HG02759 (cell line): ENCODE results near the gene ASMTL.
"Not testable (repeated sequence)": the region's sequence is repeated elsewhere in the genome, so short reads cannot be mapped to it uniquely, and the experiment has no call there.

Experiments
- ATAC-seq: cut with Tn5 transposase; IDR thresholded peaks from one replicate; pipeline ENCODE4 v1.9.1; 2021; ENCODE audit warnings: mild to moderate bottlenecking, moderate library complexity; ENCODE audit not compliant: unreplicated experiment

Gene ASMTL

GRCh38 chrX:1390621-1391369 is 61.9 kb downstream of the ASMTL start:
- ATAC-seq: no peak

- ATAC-seq: no peak
Observed at GRCh38 chrX:1389993-1390285, 62.8 kb downstream of the ASMTL start.

DNA sequence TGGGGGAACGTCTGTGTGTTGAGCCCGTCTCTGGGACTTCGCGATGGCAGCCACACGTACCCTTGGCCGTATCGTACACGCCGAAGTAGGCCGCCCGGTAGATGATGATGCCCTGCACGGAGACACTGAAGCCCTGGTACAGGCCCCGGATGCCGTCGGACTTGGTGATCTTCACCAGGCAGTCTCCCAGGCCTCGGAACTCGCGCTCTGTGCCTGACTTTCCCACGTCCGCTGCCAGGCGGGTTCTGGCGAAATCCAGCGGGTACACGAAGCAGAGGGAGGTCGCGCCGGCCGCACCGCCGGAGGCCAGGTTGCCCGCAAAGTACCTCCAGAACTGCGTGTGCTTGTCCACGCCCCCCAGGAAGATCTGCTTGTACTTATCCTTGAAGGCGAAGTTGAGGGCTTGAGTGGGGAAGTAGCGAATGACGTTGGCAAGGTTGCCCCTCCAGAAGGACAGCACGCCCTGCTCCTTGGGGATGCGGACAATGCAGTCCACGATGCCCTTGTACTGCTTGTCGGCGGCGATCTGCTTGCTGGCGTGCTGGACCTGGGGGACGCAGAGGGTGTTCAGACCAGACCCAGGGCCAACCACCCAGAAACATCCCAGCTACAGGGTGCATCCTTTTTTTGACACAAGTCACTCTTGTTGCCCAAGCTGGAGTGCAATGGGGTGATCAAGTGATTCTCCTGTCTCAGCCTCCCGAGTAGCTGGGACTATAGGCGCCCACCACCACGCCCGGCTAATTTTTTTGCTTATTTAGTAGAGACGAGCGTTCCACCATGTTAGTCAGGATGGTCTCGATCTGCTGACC is 63.3 kb downstream of the ASMTL start:
- ATAC-seq: no peak

DNA sequence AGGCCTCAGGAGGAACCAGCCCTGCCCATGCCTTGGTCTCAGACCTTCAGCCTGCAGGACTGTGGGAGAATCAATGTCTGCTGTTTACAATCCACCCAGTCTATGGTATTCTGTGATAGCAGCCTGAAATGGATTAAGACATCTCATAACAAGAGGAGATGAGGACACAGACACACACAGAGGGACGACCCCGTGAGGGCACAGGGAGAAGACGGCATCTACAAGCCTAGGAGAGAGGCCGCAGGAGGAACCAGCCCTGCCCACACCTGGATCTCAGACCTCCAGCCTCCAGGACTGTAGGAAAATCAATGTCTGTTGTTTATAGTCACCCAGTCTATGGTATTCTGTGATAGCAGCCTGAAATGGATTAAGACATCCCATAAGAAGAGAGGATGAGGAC is 64.1 kb downstream of the ASMTL start:
- no peak for ATAC-seq

DNA sequence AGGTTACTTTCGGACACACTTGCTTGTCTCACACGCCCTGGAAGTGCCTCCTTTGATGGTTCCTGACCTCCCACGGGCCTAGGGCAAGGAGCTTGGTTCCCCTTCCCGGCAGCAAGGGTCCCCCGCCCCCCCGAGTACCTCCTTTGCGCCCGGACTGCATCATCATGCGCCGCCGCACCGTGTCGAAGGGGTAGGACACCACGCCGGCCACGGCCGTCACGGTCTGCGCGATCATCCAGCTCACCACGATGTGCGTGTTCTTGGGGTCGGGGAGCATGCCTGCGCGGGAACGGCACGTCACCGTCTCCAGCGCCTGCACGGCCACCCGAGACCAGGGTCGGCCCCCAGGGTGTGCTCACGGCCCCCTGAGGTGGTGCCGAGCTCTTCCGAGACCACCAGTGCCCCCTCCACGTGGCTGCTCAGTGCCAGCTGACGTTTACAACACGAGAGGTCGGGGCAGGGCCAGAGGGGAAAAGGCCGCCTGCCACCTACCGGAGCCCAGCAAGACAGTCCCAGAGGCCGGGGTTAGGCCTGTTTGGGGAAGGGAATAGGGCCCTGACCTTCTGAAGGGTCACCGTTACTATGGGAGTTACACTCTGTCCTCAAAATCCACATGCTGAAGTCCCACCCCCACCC is 65.5 kb downstream of the ASMTL start:
- ATAC-seq: no peak

DNA sequence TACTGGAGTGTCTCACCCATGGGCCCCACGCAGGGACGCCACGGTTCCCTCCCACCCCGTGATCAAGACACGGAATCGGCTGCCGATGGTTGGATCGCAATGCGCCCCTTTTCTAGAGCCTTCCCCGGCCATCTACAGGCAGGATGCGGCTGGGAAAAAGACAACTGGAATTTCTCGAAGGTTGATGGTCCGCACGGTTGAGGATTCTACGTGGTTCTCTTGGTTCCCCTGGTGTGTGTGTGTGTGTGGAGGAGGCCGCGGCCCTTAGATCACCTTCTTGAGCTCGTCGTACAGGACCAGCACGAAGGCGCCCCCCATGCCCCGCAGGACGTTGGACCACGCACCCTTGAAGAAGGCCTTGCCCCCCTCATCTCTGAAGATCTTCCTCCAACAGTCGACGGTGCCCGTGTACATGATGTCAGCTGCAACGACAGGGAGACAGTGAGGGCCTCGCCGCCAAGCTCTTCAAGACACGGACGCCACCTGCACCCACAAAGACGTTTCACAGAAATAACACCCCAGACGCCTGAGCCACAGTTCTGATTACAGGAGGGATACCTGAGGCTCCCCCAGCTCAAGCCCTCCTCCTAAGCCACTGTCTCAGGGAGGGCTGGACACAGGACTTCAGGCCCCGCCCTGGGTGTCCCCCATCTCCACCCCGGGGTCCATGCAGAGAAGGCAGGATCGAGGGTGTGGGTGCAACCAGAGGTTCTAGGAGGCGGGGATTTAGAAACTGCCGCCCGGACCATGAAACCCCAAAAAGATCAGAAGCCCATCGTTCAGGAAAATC is 66.2 kb downstream of the ASMTL start:
- no peak for ATAC-seq

DNA sequence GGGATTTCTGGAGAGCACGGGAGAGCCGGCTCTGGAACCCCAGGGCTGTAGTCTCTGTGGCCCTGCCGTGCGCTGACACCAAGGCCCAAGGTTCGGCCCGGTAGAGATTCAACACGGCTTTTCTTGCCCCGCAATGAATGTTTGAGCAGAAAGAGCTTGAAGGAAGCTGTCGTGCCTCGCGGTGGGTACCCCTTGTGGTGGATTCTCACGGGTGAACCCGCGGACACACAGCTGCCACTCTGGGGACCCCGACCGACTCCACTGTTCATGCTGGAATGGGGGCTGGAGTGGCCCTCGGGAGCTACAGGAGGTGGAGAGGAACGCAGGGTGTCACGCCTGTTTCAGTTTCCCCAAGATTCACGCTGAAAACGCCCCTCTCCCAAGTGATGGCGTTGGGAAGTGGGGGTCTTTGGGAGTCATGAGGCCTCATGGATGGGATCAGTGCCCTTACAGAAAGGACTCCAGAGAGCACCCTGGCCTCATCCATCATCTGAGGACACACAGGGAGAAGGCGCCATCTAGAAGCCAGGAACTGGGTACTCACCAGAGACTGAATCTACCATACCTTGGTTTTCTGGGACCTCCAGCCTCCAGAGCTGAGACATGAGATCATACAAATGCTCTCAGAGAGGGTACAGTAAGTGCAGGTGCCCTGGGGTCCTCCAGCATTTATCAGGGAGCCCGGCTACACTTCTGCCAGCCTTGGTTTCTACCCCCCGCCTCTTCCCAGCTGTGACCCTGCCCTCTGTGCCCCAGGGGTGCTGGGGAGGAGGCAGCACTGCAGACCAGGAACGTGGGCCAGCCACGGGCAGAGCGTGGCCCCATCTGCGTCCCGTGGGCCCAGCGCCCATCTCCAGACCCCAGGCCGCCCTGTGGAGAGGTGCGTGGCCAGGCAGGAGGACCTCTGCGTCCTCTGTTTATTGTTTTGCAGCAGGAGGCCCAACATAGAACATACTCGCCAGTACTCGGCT is 67.2 kb downstream of the ASMTL start:
- ATAC-seq: no peak

GRCh38 chrX:1384658-1385252 is 68.0 kb downstream of the ASMTL start:
- ATAC-seq: no peak

DNA sequence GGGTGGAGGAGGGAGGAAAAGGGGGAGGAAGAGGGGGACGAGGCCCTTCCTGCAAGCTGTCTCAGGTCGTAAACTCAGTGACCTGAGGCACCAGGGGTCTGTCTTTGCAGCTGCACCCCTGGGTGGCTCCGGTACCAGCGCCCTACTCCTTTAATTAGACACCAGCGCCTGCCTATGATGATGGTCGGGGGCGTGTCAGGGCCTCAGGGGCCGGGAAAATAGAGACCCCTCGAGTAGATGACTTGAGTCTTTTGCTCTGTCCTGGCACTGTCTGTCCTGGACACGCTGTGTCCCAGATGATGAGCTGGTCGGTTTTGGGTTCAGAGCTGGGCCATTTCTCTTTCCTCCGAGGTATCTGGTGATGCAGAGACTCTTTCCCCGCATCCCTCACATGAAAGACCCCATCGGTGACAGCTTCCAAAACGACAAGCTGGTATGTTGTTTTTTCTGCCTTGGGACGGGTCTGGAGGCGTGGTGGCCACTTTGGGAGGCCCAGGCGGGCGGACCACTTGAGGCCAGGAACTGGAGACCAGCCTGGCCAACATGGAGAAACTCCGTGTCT is 72.0 kb downstream of the ASMTL start:
- no peak for ATAC-seq

GRCh38 chrX:1378306-1378759 is 74.4 kb downstream of the ASMTL start:
- ATAC-seq: no peak

DNA sequence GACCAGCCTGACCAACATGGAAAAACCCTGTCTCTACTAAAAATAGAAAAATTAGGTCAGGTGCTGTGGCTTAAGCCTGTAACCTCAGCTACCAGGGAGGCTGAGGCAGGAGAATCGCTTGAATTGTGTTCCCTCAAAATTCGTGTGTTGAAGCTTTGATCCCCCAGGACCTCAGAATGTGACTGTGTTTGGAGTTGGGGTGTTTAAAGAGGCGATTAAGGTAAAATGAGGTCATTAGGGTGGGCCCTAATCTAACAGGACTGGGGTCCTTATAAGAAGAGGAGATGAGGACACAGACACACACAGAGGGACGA is 84.4 kb downstream of the ASMTL start:
- no peak for ATAC-seq

DNA sequence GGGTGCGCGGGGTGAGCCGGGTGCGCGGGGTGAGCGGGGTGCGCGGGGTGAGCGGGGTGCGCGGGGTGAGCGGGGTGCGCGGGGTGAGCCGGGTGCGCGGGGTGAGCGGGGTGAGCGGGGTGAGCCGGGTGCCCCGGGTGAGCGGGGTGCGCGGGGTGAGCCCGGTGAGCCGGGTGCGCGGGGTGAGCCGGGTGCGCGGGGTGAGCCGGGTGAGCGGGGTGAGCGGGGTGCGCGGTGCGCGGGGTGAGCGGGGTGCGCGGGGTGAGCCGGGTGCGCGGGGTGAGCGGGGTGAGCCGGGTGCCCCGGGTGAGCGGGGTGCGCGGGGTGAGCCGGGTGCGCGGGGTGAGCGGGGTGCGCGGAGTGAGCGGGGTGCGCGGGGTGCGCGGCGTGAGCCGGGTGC is 86.3 kb downstream of the ASMTL start:
- not testable (repeated sequence) for ATAC-seq

GRCh38 chrX:1361910-1362309 is 90.8 kb downstream of the ASMTL start:
- no peak for ATAC-seq

- ATAC-seq: no peak
Observed at GRCh38 chrX:1361275-1361674, 91.4 kb downstream of the ASMTL start.

GRCh38 chrX:1360171-1360570 is 92.5 kb downstream of the ASMTL start:
- no peak for ATAC-seq

DNA sequence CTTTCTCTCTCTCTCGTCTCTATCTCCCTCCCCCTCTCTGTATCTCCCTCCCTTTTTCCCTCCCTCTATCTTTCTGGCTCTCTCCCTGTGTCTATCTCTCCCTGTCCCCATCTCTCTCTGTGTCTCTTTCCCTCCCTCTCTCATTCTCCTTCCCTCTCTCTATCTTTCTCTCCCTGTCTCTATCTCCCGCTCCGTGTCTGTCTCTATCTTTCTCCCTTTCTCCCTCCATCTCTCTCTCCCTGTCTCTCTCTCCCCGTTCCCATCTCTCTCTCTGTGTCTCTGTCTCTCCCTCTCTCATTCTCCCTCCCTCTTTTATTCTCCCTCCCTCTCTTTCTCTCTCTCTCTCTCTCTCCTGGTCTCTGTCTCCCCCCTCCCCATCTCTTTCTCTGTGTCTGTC is 93.2 kb downstream of the ASMTL start:
- ATAC-seq: no peak

GRCh38 chrX:1358793-1359476 is 93.8 kb downstream of the ASMTL start:
- no peak for ATAC-seq

- ATAC-seq: no peak
Observed at GRCh38 chrX:1357993-1358392, 94.7 kb downstream of the ASMTL start.
